Sigmoid colon (tissue), 4 donors: Measurements from ENCODE around the gene LRRC39.

Source experiments
- EP300 ChIP-seq, 4 donors: sonication (generic); formaldehyde crosslinking; IDR thresholded peaks; one replicate each; pipeline ENCODE4 v1.6.1; 2017; ENCODE audit warnings: antibody characterized with exemption in 4 of 4
- POLR2A ChIP-seq, 2 donors: fragments of 450-650 bp; IDR thresholded peaks; one replicate each; pipeline ENCODE4 v1.6.1; 2016; ENCODE audit warnings: antibody characterized with exemption in 2 of 2, mild to moderate bottlenecking in 2 of 2, moderate library complexity in 2 of 2
- TF ChIP-seq, protein P1 (sequence below), 4 experiments: fragments of 450-650 bp in 3 of 4; fragments of 200-600 bp in 1 of 4; IDR thresholded peaks; one replicate each; pipeline ENCODE4 v1.5.1; 2016 to 2019; ENCODE audit warnings: antibody characterized with exemption in 4 of 4, mild to moderate bottlenecking in 3 of 4, moderate library complexity in 2 of 4

DNA sequence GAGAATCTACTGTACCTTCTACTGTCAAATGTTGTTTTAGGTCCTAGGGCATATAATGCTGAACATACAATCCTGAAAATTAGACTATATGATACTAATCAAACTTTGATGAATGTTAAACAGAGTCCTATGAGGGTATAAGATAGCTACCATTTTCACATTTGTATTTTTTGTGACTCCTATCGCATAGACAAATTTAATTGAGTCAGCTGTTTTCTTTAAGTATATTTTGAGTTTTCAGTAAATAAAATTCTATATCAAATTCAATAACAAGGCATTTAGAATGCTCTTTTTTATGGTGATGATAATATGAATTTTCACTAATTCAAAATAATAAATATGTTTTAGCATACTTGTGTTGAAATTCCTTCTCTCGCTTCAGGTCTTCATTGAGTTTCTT lies 10.0 kb downstream of the LRRC39 start:
- TF ChIP-seq EP300 (IDR thresholded peaks at IDR 0.05) (no peak), POLR2A (IDR thresholded peaks at IDR 0.05) (no peak)
- TF ChIP-seq, protein P1, sequence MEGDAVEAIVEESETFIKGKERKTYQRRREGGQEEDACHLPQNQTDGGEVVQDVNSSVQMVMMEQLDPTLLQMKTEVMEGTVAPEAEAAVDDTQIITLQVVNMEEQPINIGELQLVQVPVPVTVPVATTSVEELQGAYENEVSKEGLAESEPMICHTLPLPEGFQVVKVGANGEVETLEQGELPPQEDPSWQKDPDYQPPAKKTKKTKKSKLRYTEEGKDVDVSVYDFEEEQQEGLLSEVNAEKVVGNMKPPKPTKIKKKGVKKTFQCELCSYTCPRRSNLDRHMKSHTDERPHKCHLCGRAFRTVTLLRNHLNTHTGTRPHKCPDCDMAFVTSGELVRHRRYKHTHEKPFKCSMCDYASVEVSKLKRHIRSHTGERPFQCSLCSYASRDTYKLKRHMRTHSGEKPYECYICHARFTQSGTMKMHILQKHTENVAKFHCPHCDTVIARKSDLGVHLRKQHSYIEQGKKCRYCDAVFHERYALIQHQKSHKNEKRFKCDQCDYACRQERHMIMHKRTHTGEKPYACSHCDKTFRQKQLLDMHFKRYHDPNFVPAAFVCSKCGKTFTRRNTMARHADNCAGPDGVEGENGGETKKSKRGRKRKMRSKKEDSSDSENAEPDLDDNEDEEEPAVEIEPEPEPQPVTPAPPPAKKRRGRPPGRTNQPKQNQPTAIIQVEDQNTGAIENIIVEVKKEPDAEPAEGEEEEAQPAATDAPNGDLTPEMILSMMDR (IDR thresholded peaks at IDR 0.05), result no peak
